ENCODE measurements around the gene NKX3-2.

NKX3-2 gene

DNA sequence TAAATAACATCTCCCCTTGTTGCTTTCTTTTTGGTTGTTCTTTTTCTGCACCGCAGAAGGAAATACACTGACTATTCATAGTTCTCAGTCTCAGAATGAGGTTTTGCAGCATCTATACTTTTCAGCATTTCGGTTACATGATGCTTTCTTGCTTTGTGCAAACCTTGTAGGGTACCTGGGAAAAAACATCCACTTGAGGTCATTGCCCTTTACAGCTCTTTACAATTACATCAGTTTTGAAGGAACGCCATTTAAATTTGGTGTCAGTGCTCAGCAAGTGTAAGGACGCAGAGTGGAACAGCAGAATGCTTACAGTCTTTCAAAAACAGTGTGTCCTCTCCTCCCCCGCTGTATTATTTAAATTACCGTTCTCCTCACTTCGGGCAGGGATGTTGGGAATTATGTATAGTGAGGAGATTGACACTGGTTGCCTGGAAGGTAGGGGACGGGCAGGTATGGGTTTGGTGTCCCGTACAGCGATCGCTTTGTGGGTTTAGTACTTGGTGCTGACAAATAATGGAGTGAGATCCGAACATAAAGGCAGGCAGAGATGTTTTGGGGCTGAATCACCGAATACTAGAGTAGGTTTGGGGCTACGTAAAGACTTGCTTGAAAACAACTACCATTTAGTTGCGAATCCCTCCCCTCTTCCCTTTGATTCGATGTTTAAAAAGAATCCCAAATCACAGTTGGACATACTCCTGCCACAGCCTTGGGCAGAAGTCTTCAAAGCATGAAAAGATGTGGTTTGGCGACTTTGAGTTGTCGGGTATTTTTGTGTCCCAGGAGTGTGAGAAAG is 2.0 kb upstream of the NKX3-2 start:
- FAIRE-seq (no peak), DNase-seq (ENCODE audit: insufficient read length, low spot score) (no peak)

GRCh38 chr4:13545394-13545808 is 1.1 kb upstream of the NKX3-2 start:
- FAIRE-seq (no peak), DNase-seq (ENCODE audit: insufficient read length, low spot score) (no peak)

GRCh38 chr4:13544606-13545393 is 492 bp upstream of the NKX3-2 start:
- DNase-seq (ENCODE audit: insufficient read length, low spot score) (peak; percentile 91), FAIRE-seq (peak; percentile 28)

- DNase-seq (ENCODE audit: insufficient read length, low spot score) (no peak), FAIRE-seq (no peak)
Observed at GRCh38 chr4:13543032-13543838, 1.1 kb downstream of the NKX3-2 start.

- FAIRE-seq: no peak
- DNase-seq (ENCODE audit: insufficient read length, low spot score): no peak
Observed at GRCh38 chr4:13542577-13543031, 1.7 kb downstream of the NKX3-2 start.

GRCh38 chr4:13541720-13542576 is 2.4 kb downstream of the NKX3-2 start:
- DNase-seq (ENCODE audit: insufficient read length, low spot score) (no peak), FAIRE-seq (no peak)

DNA sequence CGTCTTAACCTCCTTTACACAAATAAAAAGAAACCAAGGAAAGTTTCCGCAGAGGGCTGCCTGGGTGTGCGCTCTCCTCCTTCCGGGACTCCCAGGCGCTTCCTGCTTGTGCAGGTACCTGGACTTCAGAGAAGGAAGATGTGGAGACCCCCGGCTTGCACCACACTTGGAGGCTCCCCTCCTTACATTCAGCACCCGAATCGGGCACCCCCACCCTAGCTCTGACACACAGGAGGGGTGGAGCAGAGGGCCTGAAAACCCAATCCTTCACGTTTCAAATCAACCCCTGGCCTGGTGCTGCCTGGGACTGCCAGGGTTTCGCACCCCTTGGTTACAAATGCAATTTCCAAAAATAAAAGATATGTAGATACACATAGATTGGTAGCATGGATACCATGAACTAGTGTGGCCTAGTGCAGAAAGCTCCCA is 3.1 kb downstream of the NKX3-2 start:
- FAIRE-seq (no peak), DNase-seq (ENCODE audit: insufficient read length, low spot score) (no peak)

GRCh38 chr4:13540446-13541175 is 3.7 kb downstream of the NKX3-2 start:
- FAIRE-seq: no peak
- DNase-seq (ENCODE audit: insufficient read length, low spot score): no peak

- no peak for FAIRE-seq
Observed at GRCh38 chr4:13539619-13540445, 4.5 kb downstream of the NKX3-2 start.

DNA sequence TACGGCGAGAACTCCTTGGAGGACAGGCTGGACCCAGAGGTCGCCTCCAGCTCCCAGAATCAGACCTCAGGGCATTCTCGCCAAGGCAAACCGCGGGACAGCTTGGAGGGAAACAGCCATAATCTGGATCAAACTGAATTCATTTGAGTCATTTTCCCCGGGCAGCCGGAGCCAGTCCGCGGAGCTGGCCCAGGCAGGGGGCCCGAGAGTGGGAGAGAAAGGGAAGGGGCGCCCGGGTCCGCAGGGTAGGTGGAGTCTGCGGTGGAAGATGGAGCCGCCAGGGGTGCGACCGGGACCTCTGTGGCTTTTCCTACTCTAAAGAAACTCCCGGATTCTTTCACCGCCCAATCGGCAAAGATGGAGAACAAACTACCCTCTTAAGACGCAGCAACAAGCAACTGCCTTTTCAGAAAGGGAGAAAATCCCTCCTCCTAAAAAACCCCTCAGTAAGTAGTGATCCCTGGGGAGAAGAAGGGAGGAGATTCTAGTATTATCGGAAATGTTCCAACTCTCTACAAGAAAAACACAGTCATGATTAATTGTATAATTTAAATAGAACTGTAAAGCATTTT is 5.2 kb downstream of the NKX3-2 start:
- DNase-seq (ENCODE audit: insufficient read length, low spot score) (no peak), FAIRE-seq (no peak)

More at GRCh38 chr4:13539619-13540445, 4.5 kb downstream of the NKX3-2 start:
- DNase-seq (ENCODE audit: insufficient read length, low spot score): no peak

DNA sequence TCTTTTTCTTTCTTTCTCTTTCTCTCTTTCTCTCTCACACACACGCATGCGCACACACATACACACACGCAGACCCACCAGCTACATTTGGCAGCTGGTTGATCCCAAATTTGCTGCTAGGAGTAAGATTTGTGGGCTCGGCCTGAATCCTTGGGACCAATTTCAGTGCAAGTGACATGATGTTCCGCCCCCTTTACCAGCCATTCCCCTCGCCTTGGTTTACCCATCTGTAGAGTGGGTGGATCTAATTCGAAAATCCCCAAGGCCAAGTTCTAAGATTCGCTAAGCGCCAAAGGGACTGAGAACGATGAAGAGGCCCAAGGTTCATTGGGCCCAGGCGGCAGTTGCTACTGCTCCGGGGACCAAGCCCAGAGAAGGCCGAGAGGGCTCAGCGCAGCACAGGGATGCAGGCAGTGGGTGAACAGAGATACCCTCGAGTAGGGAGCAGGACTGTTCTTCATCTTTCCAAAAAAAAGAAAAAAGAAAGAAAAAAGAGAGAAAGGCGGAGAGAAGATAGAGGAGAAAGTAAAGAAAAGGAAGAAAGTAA is 5.8 kb downstream of the NKX3-2 start:
- FAIRE-seq (no peak), DNase-seq (ENCODE audit: insufficient read length, low spot score) (no peak)

DNA sequence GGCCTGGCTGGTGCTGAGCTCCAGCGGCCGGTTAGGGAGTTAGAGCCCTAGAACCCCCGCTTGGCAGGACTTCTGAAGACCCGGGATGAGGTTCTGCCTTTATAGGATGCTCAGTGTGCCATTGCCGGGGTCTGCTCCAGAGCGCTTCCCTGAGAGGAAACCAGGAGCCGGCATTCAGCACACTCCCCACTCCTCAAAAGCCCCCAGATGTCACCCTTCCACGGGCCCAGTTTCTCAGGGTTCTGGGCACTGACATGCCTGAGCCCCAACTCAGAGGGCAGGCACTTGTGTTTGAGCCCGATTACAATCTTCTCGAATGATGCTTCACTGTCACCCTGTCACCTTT is 6.5 kb downstream of the NKX3-2 start:
- DNase-seq (ENCODE audit: insufficient read length, low spot score): no peak
- no peak for FAIRE-seq

DNA sequence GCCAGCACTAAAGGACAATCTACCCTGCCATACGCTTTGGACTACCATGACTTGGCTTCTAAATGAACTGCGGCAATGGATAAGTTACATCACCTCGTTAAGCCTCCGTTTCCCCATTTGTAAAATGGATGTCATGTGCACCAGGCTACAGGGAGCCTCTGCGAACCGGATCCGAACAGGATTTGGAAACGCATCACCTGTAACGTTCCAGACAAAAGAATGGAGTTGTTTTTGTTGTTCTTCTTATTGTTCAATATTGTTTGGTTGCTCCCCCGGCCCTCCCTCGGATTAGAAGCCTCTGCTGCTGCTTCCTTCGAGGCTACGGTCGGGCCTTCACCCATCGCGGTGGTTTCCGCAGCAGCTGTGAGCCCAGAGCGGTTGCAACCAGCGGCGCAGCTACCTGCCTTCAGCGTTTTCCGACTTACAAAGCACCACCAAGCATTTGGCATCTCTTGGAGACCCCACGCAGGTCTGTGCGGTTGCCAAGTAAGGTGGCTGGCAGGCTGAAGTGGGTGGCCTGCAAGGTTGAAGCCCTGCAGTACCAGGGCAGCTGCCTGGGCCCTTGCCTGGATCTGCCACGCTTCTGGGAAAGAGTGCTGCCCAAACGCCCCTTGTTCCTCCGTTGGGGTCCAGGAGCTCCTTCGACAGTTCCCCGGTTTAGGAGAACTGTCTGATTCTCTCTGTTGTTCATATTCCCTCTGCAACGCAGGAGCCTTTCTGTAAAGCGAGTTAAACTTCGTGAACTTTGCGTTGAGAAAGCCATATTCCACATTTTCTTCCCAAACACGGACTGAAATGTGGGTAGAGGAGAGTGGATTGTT is 7.1 kb downstream of the NKX3-2 start:
- no peak for FAIRE-seq

GRCh38 chr4:13536607-13537006 is 7.7 kb downstream of the NKX3-2 start:
- DNase-seq (ENCODE audit: insufficient read length, low spot score) (no peak), FAIRE-seq (no peak)

More for the DNA sequence above, 7.1 kb downstream of the NKX3-2 start:
- DNase-seq (ENCODE audit: insufficient read length, low spot score): no peak

DNA sequence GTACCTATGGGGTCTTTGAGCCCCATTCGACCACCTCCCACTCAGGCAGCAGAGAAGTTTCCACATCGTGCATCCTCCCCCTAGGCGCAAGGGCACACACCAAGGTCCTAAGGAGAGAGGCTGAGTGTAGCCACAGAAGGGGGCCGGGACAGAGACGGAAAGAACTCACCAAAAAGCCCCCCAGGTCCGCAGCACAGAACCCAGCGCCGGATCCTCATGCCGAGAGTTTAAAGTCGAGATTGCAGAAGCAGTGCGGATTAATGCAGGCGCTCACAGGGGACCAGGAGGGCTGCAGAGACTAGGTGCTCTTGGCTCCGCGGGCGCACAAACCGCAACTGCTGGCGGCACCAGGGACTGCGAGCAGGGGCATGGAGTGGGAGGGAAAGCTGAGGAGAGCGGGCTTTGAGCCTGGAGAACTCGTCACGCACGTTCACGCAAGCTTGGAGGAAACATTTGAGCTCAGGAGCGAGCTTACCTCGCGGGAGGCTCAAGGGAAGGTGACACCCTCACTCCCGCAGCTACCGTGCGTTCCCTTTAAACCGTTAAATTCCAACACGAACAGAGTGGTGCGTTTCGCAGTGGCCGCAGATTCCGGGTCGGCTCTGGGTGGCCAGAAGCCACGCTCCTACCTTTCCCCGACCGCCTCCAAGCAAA is 8.5 kb downstream of the NKX3-2 start:
- FAIRE-seq (no peak), DNase-seq (ENCODE audit: insufficient read length, low spot score) (no peak)

DNA sequence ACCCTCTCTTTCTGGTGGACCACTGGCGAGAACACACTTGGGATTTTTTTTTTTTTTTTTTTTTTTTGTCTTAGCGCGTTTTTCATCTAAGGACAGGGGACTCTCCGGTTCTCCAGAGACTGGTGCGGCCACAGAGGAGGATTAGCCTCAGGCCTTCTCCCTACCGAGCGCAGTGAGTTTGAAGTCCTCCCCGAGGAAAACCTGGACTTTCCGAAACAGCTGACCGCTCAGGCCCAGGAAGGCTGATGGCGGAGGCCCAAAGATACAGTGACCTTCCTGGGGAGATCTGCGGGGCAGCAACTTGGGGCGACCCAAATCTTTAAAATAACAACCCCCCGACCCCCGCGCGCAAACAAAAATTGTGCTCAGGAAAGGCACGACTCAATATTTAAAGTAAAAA is 9.2 kb downstream of the NKX3-2 start:
- no peak for FAIRE-seq

More for the DNA sequence above, 9.2 kb downstream of the NKX3-2 start:
- DNase-seq (ENCODE audit: insufficient read length, low spot score): no peak
